Lower leg skin (tissue), 4 donors: Measurements from ENCODE around the gene ENAH. TPM values are rescaled to one million over a fixed set of nuclear protein-coding genes. Genes with fewer than 3 reads are reported as not detected.

Experiments
- DNase-seq, 2 donors: peaks; one replicate each; pipeline ENCODE4 v3.0.0-alpha.2; 2019; ENCODE audit warnings: low spot score in 2 of 2
- H3K4me3 ChIP-seq: fragments of 200-600 bp; sonication (generic); 2 replicates; pipeline ENCODE4 v1.5.1; 2017; ENCODE audit warnings: mild to moderate bottlenecking, low read depth; ENCODE audit not compliant: poor library complexity, severe bottlenecking
- POLR2A ChIP-seq, 2 donors: fragments of 450-650 bp; IDR thresholded peaks; one replicate each; pipeline ENCODE4 v1.6.1; 2016 to 2017; ENCODE audit warnings: antibody characterized with exemption in 2 of 2, mild to moderate bottlenecking in 1 of 2, moderate library complexity in 1 of 2
- WGBS, 2 donors: methylation state at CpG; one replicate each; pipeline ENCODE4 v1.1.5; 2018; 5-methylcytosine and 5-hydroxymethylcytosine counted together
- intact Hi-C: fragments of 100-400 bp; cut with DNase I; formaldehyde crosslinking; loops from one replicate; pipeline ENCODE4 v1.15.0; 2023; ENCODE audit warnings: low total_unique reads
- total RNA-seq, 4 donors: library from RNA; depleted of rRNA; stranded (reverse); fragments of >200 nt; gene quantifications; one replicate each; pipeline ENCODE4 v1.1.0, GENCODE V29; 2016
- TF ChIP-seq, protein P1 (sequence below), 3 donors: fragments of 450-650 bp; IDR thresholded peaks; one replicate each; pipeline ENCODE4 v1.5.1; 2016; ENCODE audit warnings: antibody characterized with exemption in 3 of 3, mild to moderate bottlenecking in 3 of 3, moderate library complexity in 2 of 3

Gene ENAH
- total RNA-seq, 4 donors from 2014 or later, result 32.5 to 37.4 (median 35.2) TPM

GRCh38 chr1:225555821-225556220, 97.1 kb downstream of the ENAH start:
- DNase-seq, result no peak
- no peak overlapping the region for H3K4me3 ChIP-seq
- TF ChIP-seq, protein P1, sequence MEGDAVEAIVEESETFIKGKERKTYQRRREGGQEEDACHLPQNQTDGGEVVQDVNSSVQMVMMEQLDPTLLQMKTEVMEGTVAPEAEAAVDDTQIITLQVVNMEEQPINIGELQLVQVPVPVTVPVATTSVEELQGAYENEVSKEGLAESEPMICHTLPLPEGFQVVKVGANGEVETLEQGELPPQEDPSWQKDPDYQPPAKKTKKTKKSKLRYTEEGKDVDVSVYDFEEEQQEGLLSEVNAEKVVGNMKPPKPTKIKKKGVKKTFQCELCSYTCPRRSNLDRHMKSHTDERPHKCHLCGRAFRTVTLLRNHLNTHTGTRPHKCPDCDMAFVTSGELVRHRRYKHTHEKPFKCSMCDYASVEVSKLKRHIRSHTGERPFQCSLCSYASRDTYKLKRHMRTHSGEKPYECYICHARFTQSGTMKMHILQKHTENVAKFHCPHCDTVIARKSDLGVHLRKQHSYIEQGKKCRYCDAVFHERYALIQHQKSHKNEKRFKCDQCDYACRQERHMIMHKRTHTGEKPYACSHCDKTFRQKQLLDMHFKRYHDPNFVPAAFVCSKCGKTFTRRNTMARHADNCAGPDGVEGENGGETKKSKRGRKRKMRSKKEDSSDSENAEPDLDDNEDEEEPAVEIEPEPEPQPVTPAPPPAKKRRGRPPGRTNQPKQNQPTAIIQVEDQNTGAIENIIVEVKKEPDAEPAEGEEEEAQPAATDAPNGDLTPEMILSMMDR (IDR thresholded peaks at IDR 0.05), result no peak
- TF ChIP-seq POLR2A (IDR thresholded peaks at IDR 0.05), result no peak
- intact Hi-C loops, result no loop called here
- WGBS, 2 donors, result 94 to 99% methylated on average over 4 of the region's 4 CpGs

- WGBS, 2 donors, result 44 to 48% methylated on average over 2 of the region's 2 CpGs
- intact Hi-C loops, result no loop called here
- no peak for TF ChIP-seq POLR2A (IDR thresholded peaks at IDR 0.05)
- TF ChIP-seq, protein P1 (IDR thresholded peaks at IDR 0.05), result no peak
- DNase-seq, result no peak
- H3K4me3 ChIP-seq, result no peak overlapping the region
Measured at GRCh38 chr1:225554216-225554812, 98.6 kb downstream of the ENAH start.

GRCh38 chr1:225549821-225550220, 103.1 kb downstream of the ENAH start:
- intact Hi-C loops, result no loop called here
- 92 to 95% methylated on average over 2 of the region's 2 CpGs for WGBS, 2 donors
- TF ChIP-seq POLR2A (IDR thresholded peaks at IDR 0.05), result no peak
- TF ChIP-seq, protein P1 (IDR thresholded peaks at IDR 0.05), result no peak
- H3K4me3 ChIP-seq, result no peak overlapping the region
- no peak for DNase-seq

DNA sequence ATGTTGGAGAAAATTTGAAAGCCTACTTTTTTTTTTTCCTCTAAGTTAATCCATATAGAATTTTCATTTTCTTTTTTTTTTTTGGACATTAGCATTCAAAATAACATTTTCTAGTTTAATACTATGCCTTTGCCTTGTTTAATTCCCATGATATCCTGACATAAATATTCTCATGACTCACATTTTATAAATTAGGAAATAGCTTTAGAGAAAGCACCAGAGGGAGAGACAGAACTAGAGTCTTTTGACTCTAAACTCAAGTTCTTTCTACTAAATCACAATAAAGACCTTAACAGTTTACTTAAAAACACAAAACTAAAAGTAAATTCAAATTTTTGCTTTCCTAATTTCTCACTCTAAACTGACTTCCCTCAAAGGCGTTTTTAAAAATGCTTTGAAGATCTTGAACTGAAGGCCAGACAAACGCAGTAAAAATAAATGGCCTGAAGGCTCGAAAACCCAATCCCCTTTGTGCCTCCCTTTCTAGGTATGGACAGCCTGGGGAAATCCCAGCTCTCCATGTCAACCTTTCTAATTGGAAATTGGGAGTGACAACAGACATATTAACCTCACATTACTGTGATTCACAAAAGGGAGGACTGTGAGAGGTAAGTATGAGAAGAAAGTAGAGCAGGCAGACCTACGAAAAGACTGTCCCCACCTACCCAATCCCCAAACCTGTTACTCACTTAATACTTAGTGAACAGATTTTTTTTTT, 104.6 kb downstream of the ENAH start:
- 77 to 82% methylated on average over 4 of the region's 4 CpGs for WGBS, 2 donors
- TF ChIP-seq, protein P1 (IDR thresholded peaks at IDR 0.05), result no peak
- no peak for TF ChIP-seq POLR2A (IDR thresholded peaks at IDR 0.05)
- intact Hi-C loops, result no loop called here
- no peak overlapping the region for H3K4me3 ChIP-seq
- no peak for DNase-seq

- intact Hi-C loops, result no loop called here
- no peak for TF ChIP-seq POLR2A (IDR thresholded peaks at IDR 0.05)
- TF ChIP-seq, protein P1 (IDR thresholded peaks at IDR 0.05), result no peak
- 71 to 84% methylated on average over 2 of the region's 2 CpGs for WGBS, 2 donors
- no peak for DNase-seq
- H3K4me3 ChIP-seq, result no peak overlapping the region
Measured at GRCh38 chr1:225545649-225546048, 107.3 kb downstream of the ENAH start.
